SK-N-SH (cell line): ENCODE results near the gene NPDC1. TPM values are rescaled to one million over a fixed set of nuclear protein-coding genes. Genes with fewer than 3 reads are reported as not detected.

Source experiments
- CTCF ChIA-PET: fragments of 300-600, 350-600 bp; formaldehyde crosslinking; extraction: SDS; loops from one replicate; lab custom pipeline; 2021; lab: Yijun Ruan, JAX
- POLR2A ChIA-PET: fragments of 350-600 bp; sonication (Branson Sonifier 250); formaldehyde crosslinking; extraction: SDS; loops from one replicate; lab custom pipeline; 2020; ENCODE audit warnings: antibody characterized with exemption, inconsistent platforms; lab: Yijun Ruan, JAX
- DNase-seq: peaks from one replicate; pipeline ENCODE4 v3.0.0; 2012
- H2AFZ ChIP-seq: fragments of 200-600 bp; sonication (generic); 2 replicates; pipeline ENCODE4 v1.8.1; 2016; ENCODE audit warnings: antibody characterized with exemption, mild to moderate bottlenecking, low read depth
- H3F3A ChIP-seq: fragments of 200-600 bp; sonication (generic); replicated peaks from 2 replicates; pipeline ENCODE3; 2016; ENCODE audit warnings: antibody characterized with exemption, mild to moderate bottlenecking; ENCODE audit not compliant: insufficient read depth
- H3K27ac ChIP-seq, 2 experiments: fragments of 200-500 bp in 1 of 2; fragments of 200-600 bp in 1 of 2; sonication (Bioruptor generic) in 1 of 2; sonication (generic), shearing (Covaris generic) in 1 of 2; 2 replicates each; pipeline versions ENCODE4 v1.5.1 to v1.6.1; 2014 to 2016; ENCODE audit warnings: low read depth in 2 of 2, inconsistent platforms in 1 of 2, low read length in 1 of 2, mild to moderate bottlenecking in 1 of 2, mixed read lengths in 1 of 2
- H3K27me3 ChIP-seq: fragments of 200-600 bp; sonication (generic), shearing (Covaris generic); 2 replicates; pipeline ENCODE4 v1.6.1; 2016; ENCODE audit warnings: mixed run types; ENCODE audit not compliant: insufficient read depth
- H3K36me3 ChIP-seq, 2 experiments: fragments of 200-500 bp in 1 of 2; fragments of 200-600 bp in 1 of 2; sonication (Bioruptor generic) in 1 of 2; sonication (generic) in 1 of 2; replicated peaks in 1 of 2; 2 replicates each; pipeline versions ENCODE3 to v1.5.1; 2014 to 2016; ENCODE audit warnings: low read length in 1 of 2, mild to moderate bottlenecking in 1 of 2; ENCODE audit not compliant: insufficient read depth in 2 of 2, control insufficient read depth in 1 of 2
- H3K4me1 ChIP-seq, 2 experiments: fragments of 200-500 bp in 1 of 2; fragments of 200-600 bp in 1 of 2; sonication (Bioruptor generic) in 1 of 2; sonication (generic), shearing (Covaris generic) in 1 of 2; 2 replicates each; pipeline versions ENCODE4 v1.5.1 to v1.6.1; 2014 to 2016; ENCODE audit warnings: low read depth in 1 of 2, low read length in 1 of 2, mixed run types in 1 of 2; ENCODE audit not compliant: insufficient read depth in 2 of 2, control insufficient read depth in 1 of 2
- H3K4me2 ChIP-seq: fragments of 200-600 bp; sonication (generic), shearing (Covaris generic); 2 replicates; pipeline ENCODE4 v1.6.1; 2017; ENCODE audit warnings: mixed run types
- H3K4me3 ChIP-seq, 2 experiments: fragments of 200-500 bp in 1 of 2; fragments of 200-600 bp in 1 of 2; sonication (Bioruptor generic) in 1 of 2; sonication (generic), shearing (Covaris generic) in 1 of 2; 2 replicates each; pipeline versions ENCODE4 v1.5.1 to v1.8.1; 2014 to 2016; ENCODE audit warnings: low read depth in 2 of 2, inconsistent platforms in 1 of 2, low read length in 1 of 2, mild to moderate bottlenecking in 1 of 2, mixed read lengths in 1 of 2, moderate library complexity in 1 of 2
- H3K79me2 ChIP-seq: fragments of 200-600 bp; sonication (generic); 2 replicates; pipeline ENCODE4 v1.8.1; 2017; ENCODE audit warnings: mild to moderate bottlenecking; ENCODE audit not compliant: insufficient read depth
- H3K9ac ChIP-seq: fragments of 200-600 bp; sonication (generic); 2 replicates; pipeline ENCODE4 v1.6.1; 2017; ENCODE audit warnings: mixed run types
- H3K9me2 ChIP-seq: fragments of 200-600 bp; sonication (generic); 2 replicates; pipeline ENCODE4 v1.6.1; 2017; ENCODE audit warnings: mixed run types
- H3K9me3 ChIP-seq: fragments of 200-600 bp; sonication (generic); 2 replicates; pipeline ENCODE4 v1.6.1; 2017; ENCODE audit warnings: mixed run types, mild to moderate bottlenecking, moderate library complexity
- H4K20me1 ChIP-seq: fragments of 200-600 bp; sonication (generic); 2 replicates; pipeline ENCODE4 v1.6.1; 2017; ENCODE audit warnings: mild to moderate bottlenecking, mixed run types; ENCODE audit not compliant: insufficient read depth
- CTCF ChIP-seq: fragments of 200-600 bp; sonication (generic); IDR thresholded peaks from 2 replicates; pipeline ENCODE4 v1.6.1; 2017; ENCODE audit warnings: antibody characterized with exemption, mild to moderate bottlenecking, moderate library complexity
- FOSL2 ChIP-seq: IDR thresholded peaks from 2 replicates; pipeline ENCODE4 v1.4.0; 2012; ENCODE audit warnings: low read depth, mild to moderate bottlenecking, moderate library complexity, borderline replicate concordance
- FOXM1 ChIP-seq: IDR thresholded peaks from 2 replicates; pipeline ENCODE4 v1.4.0; 2012; ENCODE audit warnings: low read depth, mild to moderate bottlenecking
- GABPA ChIP-seq: IDR thresholded peaks from 2 replicates; pipeline ENCODE4 v1.4.0; 2012; ENCODE audit warnings: low read depth, mild to moderate bottlenecking
- MXI1 ChIP-seq: IDR thresholded peaks from 2 replicates; pipeline ENCODE4 v1.6.1; 2012; ENCODE audit warnings: mild to moderate bottlenecking, low read depth, low read length, improper control_type of control experiment
- NFIC ChIP-seq: IDR thresholded peaks from 2 replicates; pipeline ENCODE4 v1.4.0; 2012; ENCODE audit warnings: borderline replicate concordance
- POLR2AphosphoS5 ChIP-seq: IDR thresholded peaks from 2 replicates; pipeline ENCODE4 v1.6.1; 2012; ENCODE audit warnings: low read depth, low read length
- RAD21 ChIP-seq: IDR thresholded peaks from 2 replicates; pipeline ENCODE4 v1.6.1; 2012; ENCODE audit warnings: mild to moderate bottlenecking, low read length
- RCOR1 ChIP-seq: fragments of 150-350 bp; IDR thresholded peaks from 2 replicates; pipeline ENCODE4 v1.6.1; 2017; ENCODE audit warnings: antibody characterized with exemption, low read length
- RXRA ChIP-seq: IDR thresholded peaks from 2 replicates; pipeline ENCODE4 v1.4.0; 2012; ENCODE audit warnings: low read depth, mild to moderate bottlenecking, borderline replicate concordance
- TCF12 ChIP-seq: IDR thresholded peaks from 2 replicates; pipeline ENCODE4 v1.4.0; 2012
- USF2 ChIP-seq: fragments of 150-350 bp; IDR thresholded peaks from 2 replicates; pipeline ENCODE4 v1.6.1; 2017; ENCODE audit warnings: antibody characterized with exemption, low read length, low read depth, borderline replicate concordance
- WGBS: methylation state at CpG from one replicate; pipeline ENCODE4 v1.1.6; 2017; ENCODE audit warnings: low lambda C conversion rate; 5-methylcytosine and 5-hydroxymethylcytosine counted together
- polyA plus RNA-seq, 3 experiments: library from polyadenylated mRNA; depleted of rRNA; stranded (reverse); fragments of >200 nt; gene quantifications; 2 replicates each; pipeline ENCODE4 v1.2.3, GENCODE V29; 2012

The NPDC1 gene
- polyA plus RNA-seq, 1 of the 3 experiments (the other 2 are of a cell fraction), result 48.1 TPM

- no peak overlapping the region for H3K27ac ChIP-seq
- ChIA-PET POLR2A (interaction anchor here (1.9 kb wide), 1 partner anchor 13 kb away, joined by 7 read pairs; no protein-coding TSS in a partner anchor), CTCF (interaction anchor here (0.7 to 19.8 kb wide), 4 partner anchors 8 to 22 kb away, joined by 3 to 803 read pairs (median 84); partner anchors contain the start of genes ABCA2 and SAPCD2)
- no peaks in the 10 kb centered on the region for H3K27me3 ChIP-seq
- no peak overlapping the region for H3K4me2 ChIP-seq
- H3K9me2 ChIP-seq, result no peaks in the 10 kb centered on the region
- no peak overlapping the region for H3K9ac ChIP-seq
- H3K79me2 ChIP-seq, result no peaks in the 10 kb centered on the region
- TF ChIP-seq MXI1 (no peak), GABPA (no peak), TCF12 (no peak), RXRA (no peak), RCOR1 (no peak), CTCF (no peak)
- H3K9me3 ChIP-seq, result no peaks in the 10 kb centered on the region
- WGBS, result 88% methylated on average over 11 of the region's 36 CpGs
- H3K36me3 ChIP-seq, result peaks cover 0 to 17% of the 10 kb centered on the region in 2 experiments
- H3K4me1 ChIP-seq, result peaks cover 11 to 20% of the 10 kb centered on the region in 2 experiments; a peak in 2 of 4 replicates
- no peak overlapping the region for H3K4me3 ChIP-seq
- H3F3A ChIP-seq, result peaks cover 3% of the 10 kb centered on the region
- no peak overlapping the region for H2AFZ ChIP-seq
- DNase-seq, result no peak
- peaks cover 26% of the 10 kb centered on the region for H4K20me1 ChIP-seq
Measured at GRCh38 chr9:137042751-137043727, 2.9 kb downstream of the NPDC1 start.

GRCh38 chr9:137041124-137041523, 4.9 kb downstream of the NPDC1 start:
- H3K4me3 ChIP-seq, result no peak overlapping the region
- H3K27me3 ChIP-seq, result no peaks in the 10 kb centered on the region
- WGBS, result 62% methylated on average over 7 of the region's 16 CpGs
- no peak overlapping the region for H3K4me2 ChIP-seq
- peaks cover under 1% of the 10 kb centered on the region for H3F3A ChIP-seq
- H2AFZ ChIP-seq, result no peak overlapping the region
- TF ChIP-seq POLR2AphosphoS5, result no peak
- no peak for TF ChIP-seq USF2
- no peak for TF ChIP-seq RCOR1
- no peak for TF ChIP-seq FOSL2
- TF ChIP-seq TCF12, result no peak
- TF ChIP-seq FOXM1, result no peak
- no peak for TF ChIP-seq NFIC
- TF ChIP-seq RAD21, result no peak
- DNase-seq, result no peak
- ChIA-PET POLR2A (no interaction called here), CTCF (interaction anchor here (1.0 to 19.8 kb wide), 3 partner anchors 9 to 198 kb away, joined by 4 to 803 read pairs (median 4); partner anchors contain the start of genes AJM1 and SAPCD2)
- H4K20me1 ChIP-seq, result peaks cover 21% of the 10 kb centered on the region
- peaks cover 11 to 20% of the 10 kb centered on the region in 2 experiments; a peak in 2 of 4 replicates for H3K4me1 ChIP-seq
- H3K9me3 ChIP-seq, result no peaks in the 10 kb centered on the region
- H3K79me2 ChIP-seq, result no peaks in the 10 kb centered on the region
- H3K9me2 ChIP-seq, result no peaks in the 10 kb centered on the region
- H3K36me3 ChIP-seq, result peaks cover 0 to 19% of the 10 kb centered on the region in 2 experiments
- no peak overlapping the region for H3K9ac ChIP-seq
- no peak overlapping the region for H3K27ac ChIP-seq
